Ishikawa (cell line): ENCODE results near the gene CABLES1.

Experiments used
- CEBPB ChIP-seq: IDR thresholded peaks from 2 replicates; pipeline ENCODE4 v1.6.1; 2012
- CREB1 ChIP-seq: IDR thresholded peaks from 2 replicates; pipeline ENCODE4 v1.6.1; 2012; ENCODE audit warnings: low read depth
- EP300 ChIP-seq: IDR thresholded peaks from 2 replicates; pipeline ENCODE4 v1.6.1; 2012; ENCODE audit warnings: borderline replicate concordance
- FOXM1 ChIP-seq: IDR thresholded peaks from 2 replicates; pipeline ENCODE4 v1.6.1; 2012; ENCODE audit warnings: low read depth, borderline replicate concordance
- MAX ChIP-seq: IDR thresholded peaks from 2 replicates; pipeline ENCODE4 v1.6.1; 2012
- RAD21 ChIP-seq: IDR thresholded peaks from 2 replicates; pipeline ENCODE4 v1.6.1; 2012; ENCODE audit warnings: low read depth
- REST ChIP-seq: IDR thresholded peaks from 2 replicates; pipeline ENCODE4 v1.6.1; 2012; ENCODE audit warnings: low read depth, mild to moderate bottlenecking
- TAF1 ChIP-seq: IDR thresholded peaks from 2 replicates; pipeline ENCODE4 v1.6.1; 2012; ENCODE audit warnings: low read depth, mild to moderate bottlenecking
- TCF12 ChIP-seq: IDR thresholded peaks from 2 replicates; pipeline ENCODE4 v1.6.1; 2012; ENCODE audit warnings: low read depth
- TEAD4 ChIP-seq: IDR thresholded peaks from 2 replicates; pipeline ENCODE4 v1.6.1; 2012
- USF1 ChIP-seq: IDR thresholded peaks from 2 replicates; pipeline ENCODE4 v1.6.1; 2012
- YY1 ChIP-seq: IDR thresholded peaks from 2 replicates; pipeline ENCODE4 v1.6.1; 2012; ENCODE audit warnings: low read depth
- ZBTB7A ChIP-seq: IDR thresholded peaks from 2 replicates; pipeline ENCODE4 v1.6.1; 2012; ENCODE audit warnings: low read depth

GRCh38 chr18:23142251-23142929 lies 7.1 kb downstream of the CABLES1 start:
- TF ChIP-seq RAD21 = no peak
- no peak for TF ChIP-seq EP300
- no peak for TF ChIP-seq ZBTB7A
- TF ChIP-seq YY1 = no peak
- TF ChIP-seq REST = no peak
- TF ChIP-seq MAX = no peak
- TF ChIP-seq TEAD4 = no peak
- no peak for TF ChIP-seq FOXM1
- TF ChIP-seq TAF1 = no peak
- no peak for TF ChIP-seq USF1
- TF ChIP-seq CREB1 = no peak
- no peak for TF ChIP-seq TCF12
- TF ChIP-seq CEBPB = no peak
